Measurements from ENCODE around the gene SRL.
"Not testable (repeated sequence)": the region's sequence is repeated elsewhere in the genome, so short reads cannot be mapped to it uniquely, and the experiment has no call there.

The SRL gene

DNA sequence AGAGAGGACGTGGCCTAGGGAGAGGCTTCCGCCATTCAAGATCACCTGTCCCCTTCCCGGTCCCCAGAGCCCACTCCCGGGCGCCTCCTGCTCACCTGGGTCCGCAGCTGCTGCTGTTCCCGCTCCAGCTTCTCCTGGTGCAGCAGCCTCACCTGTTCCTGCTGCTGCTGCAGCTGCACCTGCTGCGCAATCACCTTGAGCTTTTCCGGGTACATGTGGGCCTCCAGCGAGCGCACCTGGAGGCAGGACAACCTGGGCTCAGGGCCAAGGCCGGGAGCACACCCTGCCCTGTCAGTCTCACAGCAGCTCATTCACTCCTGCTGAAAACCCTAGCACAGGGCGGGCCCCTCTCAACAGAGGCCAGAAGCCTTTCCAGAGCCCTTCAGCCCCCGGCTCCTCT lies 18.5 kb upstream of the SRL start:
- no peak for DNase-seq (ENCODE audit: low spot score)

DNA sequence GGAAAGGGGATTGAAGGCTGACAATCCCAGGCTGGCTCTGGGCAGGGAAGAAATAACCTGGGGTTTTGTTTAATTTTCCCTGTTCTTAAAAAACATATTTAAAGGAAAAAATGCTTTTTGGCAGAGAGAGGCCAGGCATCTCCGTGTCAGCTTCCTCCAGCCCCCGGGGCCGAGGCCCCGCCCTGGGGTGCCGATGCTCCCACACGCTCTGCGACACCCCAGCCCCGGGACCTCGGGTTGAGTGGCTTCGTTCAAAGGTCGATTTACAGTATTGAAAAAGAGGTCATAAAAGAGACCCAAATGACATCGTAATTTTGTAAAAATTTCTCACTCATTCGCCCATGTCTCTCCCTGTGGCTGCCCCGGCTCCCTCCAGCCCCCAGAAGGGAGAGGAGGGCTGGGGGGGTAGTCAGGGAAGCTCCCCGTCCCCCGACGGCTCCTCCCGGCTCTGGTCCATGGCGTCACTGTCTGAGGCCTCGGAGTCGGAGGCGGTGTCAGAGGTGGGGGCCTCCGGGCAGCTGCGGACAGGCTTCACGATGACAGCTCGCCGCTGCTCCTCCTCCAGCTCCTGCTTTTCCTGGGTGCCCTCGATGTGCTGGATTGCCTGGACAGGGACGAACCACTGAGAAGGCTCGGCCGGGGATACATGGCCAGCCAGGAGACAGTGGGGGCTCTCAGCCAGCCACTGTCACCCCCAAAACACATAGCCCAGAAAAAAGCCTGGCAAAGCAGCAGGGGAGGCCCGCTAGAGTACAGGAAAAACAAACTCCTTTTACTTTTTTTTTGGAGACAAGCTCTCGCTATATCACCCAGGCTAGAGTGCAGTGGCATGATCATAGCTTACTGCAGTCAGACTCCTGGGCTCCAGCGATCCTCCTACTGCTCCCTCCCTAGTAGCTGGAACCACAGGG lies 16.0 kb upstream of the SRL start:
- DNase-seq (ENCODE audit: low spot score): no peak

DNA sequence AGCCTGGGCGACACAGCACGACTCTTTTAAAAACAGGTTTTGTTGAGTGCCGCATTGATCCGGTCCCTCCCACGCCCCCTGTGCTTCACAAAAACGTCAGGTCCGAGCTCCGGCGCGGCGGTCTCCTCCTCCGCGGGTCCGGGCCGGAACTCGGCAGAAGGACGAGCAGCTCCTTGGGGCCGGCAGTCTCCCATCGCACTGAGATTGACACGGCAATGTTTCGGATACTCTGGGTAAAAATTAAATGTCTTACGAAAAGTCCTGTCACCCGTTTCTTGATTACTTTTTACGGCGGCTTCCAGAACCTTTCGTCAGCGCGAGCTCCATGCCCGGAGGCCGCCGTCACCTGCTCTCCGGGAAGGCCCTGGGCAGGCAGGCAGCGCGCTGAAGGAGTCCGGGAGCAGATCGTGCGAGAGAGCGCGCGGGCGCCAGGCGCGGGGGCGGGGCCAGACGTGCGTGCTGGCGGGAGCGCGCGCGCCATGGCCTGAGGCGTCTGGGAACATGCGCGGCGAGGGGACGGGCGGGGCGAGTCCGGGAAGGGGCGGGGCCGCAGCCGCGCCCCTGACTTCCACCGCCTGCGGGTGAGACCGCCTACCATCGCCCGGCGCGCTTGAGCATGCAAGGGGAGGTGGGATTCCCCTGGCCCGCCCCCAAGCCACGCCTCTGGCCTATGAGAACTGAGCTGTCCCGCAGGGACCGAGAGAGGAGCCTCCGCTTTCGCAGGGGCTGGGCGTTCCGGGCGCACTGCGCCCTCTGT lies 11.7 kb upstream of the SRL start:
- DNase-seq (ENCODE audit: low spot score): peak; percentile 99

DNA sequence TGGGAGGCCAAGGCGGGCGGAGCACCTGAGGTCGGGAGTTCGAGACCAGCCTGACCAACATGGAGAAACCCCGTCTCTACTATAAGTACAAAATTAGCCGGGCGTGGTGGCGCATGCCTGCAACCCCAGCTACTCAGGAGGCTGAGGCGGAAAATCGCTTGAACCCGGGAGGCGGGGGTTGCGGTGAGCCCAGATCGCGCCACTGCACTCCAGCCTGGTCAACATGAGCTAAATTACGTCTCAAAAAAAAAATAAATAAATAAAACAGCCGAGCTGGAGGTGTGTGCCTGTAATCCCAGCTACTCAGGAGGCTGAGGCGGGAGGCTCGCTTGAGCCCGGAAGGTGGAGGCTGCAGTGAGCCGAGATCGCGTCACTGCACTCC lies 11.1 kb upstream of the SRL start:
- not testable (repeated sequence) for DNase-seq (ENCODE audit: low spot score)

DNA sequence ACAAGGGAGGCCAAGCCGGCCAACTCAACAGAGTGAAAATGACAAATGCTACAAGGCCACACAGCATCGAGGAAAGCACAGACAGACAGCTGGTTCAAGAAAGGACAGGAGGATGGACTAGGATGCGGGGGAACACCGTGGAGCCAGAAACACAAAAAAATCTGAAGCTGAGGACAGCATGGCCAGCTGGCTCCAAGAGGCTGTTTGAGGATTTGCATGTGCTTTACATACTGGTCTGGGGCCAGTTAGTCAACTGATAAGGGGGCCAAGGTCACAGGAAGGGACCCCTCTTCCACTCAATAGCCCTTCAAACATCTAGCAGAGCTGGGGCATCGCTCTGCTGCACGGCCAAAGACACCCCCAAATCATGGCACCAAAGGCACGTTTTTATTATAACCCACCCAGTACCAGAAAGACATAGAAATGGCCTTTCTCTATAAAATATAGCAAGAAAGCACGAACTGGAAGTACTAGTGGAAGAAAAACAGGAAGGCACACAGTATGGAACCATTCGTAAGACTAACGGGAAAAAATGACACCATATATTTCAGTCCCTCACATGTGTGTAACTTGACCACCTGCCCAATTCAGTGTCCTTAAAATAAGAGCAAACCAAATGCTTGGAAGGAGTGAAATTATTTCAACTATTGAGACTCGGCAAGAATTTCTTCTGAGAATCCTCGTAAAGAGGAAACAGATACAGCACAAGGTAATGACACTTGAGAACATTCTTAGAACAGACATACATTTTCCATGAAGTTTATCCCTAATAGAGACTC lies 7.8 kb upstream of the SRL start:
- no peak for DNase-seq (ENCODE audit: low spot score)

DNA sequence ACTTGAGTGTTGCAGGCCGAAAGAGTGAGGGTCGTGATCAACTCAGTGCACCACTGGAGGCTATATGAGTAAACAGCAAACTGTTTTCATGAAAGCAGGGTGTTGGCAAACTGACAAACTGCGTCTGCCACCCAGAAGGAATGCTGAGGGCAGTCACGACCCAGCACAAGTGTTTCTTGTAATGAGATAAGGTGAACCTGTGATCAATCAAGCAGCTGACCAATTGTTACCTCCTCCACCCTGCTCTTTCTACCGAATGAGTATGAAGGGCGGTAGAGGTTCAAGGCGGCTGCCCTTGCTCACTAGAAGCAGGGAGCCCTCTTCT lies 5.5 kb upstream of the SRL start:
- DNase-seq (ENCODE audit: low spot score): no peak

DNA sequence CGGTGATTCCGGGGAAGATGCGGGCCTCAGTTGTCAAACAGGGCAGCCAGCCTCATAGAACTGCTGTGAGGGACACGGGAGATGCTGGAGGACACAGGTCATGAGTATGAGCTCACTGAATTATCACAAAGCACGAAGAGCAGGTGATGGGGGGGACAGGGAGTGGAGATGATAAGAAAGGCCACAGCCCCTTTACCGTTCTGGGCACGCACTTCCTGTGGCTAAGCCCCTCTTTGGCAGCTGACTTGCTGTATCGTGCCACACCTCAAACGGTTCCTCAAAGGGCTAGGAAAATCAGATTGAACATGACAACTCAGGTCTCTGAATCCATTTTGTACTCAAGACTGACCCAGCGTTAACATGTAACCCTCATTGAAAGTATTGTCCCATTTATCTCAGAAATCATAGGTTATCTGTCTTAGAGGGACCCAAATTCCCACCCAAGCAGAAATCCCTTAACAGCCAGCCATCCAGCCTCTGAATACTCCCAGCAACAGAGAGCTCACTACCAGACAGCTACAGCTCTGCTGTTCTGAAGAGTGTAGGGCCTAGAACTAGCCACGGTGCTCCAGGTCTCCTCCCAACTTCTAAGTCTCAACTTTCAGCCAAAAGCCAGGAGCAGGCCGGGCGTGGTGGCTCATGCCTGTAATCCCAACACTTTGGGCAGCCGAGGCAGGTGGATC lies 5.0 kb upstream of the SRL start:
- no peak for DNase-seq (ENCODE audit: low spot score)

DNA sequence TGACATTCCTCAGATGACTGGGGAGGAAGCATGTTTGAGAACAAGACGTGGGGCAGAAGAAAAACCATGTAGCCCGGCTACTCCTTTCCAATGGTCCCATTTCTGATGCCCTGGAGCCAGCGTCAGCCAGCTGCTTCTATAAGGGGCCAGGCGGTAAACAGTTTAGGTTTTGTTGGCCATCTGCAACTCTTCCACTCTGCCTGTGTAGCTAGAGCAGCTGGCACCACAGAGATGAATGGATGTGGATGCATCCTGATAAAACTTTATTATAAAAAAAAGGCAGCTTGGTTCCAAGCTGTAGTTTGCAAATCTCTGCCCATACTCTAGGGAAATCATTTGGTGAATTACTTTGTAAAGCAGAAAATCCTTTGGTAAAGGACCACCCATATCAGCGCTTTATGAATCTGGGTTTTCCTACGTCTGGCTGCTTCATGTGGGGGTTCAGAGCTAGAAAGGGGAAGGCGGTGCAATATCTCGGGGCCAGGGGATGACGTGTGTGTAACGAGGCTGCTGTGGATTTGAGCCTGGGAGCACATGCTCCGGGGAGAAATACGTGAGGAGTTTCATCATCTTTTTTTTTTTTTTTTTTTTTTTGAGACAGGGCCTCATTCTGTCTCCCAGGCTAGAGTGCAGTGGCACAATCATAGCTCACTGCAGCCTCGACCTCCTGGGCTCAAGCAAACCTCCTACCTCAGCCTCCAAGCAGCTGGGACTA lies 3.4 kb upstream of the SRL start:
- no peak for DNase-seq (ENCODE audit: low spot score)

DNA sequence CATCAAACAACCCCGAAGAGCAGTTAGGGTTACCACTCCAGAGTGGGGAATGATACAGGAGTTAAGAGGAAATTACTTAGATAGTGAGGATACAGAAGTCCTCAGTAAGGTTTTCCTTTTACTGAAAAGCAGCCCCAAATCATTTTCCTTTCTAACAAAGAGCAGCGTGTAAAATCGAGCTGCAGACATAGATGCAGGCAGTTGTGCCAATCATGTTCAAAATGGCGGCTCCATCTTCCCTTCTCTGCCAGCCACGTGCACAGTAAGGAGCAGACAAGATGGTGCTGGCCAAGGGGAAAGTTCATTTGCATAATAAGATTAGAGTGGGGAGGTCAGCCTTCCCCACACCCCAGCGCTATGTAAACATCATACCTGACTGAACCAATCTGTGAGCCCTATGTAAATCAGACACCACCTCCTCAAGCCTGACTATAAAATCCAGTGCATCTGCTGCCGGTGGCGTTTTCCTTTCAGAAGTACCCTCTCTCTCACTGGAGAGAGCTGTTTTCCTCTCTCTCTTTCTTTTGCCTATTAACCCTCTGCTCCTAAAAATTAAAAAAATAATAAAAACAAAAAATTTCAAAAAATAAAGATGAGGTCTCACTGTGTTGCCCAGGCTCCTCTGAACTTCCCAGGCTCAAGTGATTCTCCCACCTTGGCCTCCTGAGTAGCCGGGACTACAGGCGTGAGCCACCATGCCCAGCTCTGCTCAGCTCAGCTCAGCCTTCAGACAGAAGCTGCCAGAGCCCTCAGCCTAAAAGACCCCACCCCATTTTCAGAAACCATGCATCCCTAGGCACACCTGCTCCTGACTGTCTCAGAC lies 2.6 kb upstream of the SRL start:
- no peak for DNase-seq (ENCODE audit: low spot score)

DNA sequence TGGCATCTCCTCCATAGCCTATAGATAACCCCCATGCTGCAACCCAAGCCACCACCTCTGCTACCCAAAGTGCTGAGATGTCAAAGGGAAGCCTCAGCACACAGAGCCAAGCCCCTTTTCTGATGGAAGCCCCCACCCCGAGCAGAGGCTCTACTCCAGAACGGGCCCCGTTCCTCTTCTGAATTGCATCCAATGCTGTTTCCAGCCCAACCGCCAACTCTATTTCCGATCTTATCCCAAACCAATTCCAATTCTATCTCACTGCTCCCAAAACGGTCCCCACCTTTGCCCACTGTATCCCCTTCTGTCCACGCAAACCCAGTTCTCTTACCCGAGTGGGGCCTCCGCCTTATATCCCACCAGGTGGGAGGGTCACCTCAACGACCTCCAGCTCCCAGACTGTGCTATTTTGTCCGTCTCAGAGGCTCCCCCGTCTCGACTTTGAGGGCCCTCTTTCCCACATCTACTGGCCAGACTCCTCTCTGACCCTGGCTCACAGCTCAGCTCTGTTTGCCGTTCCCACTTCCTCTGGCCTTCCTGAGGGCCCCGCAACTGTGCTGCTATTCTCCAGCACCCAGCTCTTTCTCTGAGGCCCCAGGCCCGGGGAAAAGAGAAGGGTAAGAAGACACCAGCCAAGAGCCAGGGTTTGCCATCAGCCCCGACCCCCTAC lies 487 bp downstream of the SRL start:
- DNase-seq (ENCODE audit: low spot score): no peak

DNA sequence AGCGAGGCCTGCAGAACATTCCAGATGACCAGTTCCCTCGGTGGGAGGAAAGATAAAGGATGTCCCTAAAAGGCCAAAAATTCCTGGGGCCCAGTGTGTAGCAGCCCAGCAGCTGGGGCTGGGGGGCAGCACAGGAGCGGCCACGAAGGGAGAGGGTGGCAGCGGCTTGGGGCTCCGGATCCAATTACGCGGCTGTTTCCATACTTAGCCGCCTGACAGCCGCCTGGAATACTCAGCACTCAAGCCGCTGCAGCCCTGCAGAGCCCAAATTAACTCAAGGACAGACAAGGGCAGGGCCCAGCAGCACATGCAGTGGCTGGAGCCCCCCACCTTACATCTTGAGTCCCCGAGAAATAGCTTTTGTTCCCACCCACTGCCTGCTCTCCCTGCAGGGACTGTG lies 1.3 kb downstream of the SRL start:
- DNase-seq (ENCODE audit: low spot score): no peak

DNA sequence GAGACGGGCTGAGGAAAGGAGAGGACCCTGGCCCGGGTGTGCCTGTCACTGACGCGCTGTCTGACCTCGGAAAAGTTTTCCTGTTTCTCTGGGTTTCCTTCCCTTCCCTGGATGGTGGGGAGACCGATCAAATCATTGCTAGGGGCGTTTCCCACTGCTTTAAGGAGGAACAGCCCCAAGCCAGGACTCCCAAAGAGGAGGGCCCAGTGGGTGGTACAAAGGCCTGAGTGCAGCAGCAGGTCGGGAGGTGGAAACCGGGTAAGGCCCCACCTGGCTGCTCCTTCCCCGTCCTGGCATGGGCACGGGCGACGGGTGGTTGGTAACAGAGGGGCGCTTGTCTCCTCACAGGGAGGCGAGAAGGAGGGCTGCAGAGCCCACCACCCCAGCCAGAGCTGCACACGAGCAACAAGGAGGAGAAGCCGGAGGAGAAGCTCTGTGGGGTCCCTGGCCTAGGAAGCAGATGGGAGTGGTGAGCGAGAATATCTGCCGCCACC lies 2.2 kb downstream of the SRL start:
- no peak for DNase-seq (ENCODE audit: low spot score)

DNA sequence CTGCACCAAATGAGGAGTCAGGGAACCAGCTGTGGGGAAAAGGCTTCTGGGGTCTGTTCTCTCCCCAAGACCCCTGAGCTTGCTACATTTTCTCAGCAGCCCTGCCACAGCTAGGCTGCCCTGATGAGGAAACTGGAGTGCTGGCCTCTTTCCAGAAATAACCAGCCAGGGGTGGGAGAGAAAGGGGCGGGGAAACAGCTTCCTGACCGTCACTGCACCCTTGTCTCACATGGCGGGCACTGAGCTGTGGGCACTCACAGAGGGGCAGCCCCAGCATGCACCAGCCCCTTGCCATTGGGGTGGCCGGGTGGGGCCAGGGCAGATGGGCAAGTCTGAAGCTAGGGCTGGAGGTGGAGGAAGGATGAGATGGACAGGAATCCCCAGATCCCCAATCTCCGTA lies 2.9 kb downstream of the SRL start:
- DNase-seq (ENCODE audit: low spot score): no peak

DNA sequence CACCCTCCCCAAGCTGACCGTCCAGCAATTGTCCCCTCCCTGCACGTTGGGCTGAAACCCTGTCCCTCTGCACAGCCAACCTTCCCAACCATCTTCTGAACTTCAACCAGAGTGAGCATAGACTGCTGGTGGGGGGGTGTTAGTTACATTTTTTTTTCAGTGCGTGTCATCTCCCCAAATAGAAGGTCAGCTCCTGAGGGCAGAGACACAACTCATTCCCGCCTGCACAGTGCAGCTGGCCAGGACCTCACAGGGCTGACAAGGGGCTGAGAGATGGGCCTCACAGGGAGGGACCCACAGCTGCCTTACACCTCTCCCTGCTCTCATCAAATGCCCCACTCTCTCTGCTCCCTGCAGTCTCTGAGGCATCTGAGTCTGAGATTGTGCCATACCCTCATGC lies 8.4 kb downstream of the SRL start:
- no peak for DNase-seq (ENCODE audit: low spot score)

DNA sequence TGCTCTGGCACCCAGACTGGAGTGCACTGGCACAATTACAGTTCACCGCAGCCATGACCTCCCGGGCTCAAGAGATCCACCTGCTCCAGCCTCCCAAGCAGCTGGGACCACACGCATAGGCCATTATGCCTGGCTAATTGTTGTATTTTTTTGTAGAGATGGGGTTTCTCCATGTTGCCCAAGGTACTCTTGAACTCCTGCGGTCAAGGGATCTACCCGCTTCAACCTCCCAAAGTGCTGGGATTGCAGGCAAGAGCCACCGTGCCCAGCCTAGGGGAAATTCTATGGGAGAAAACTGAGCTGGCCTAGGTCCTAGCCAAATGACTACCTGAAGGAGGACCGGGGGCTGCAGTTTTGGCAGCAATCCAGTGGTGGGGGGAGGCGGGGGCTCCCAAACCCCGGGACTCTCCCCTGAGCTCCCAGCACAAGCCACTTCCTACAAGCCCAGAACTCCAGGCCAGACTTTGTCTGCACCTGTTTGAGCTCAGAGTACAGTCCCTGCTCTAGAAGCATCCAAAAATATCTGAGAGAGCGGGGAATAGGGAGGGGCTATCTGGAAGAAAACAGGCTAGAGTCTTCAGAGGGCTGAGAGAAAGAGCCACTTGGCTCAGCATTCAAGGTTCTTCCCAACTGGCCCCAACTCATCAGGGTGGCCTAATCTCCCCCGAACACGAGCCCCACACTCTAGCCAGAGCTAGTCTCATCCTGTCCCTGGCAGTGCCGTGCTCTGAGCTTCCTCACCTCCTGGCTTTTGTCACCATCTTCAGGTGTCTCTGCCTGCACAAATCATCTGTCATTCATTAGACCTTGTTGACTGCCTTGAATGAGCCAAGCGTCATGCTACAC lies 9.1 kb downstream of the SRL start:
- no peak for DNase-seq (ENCODE audit: low spot score)

DNA sequence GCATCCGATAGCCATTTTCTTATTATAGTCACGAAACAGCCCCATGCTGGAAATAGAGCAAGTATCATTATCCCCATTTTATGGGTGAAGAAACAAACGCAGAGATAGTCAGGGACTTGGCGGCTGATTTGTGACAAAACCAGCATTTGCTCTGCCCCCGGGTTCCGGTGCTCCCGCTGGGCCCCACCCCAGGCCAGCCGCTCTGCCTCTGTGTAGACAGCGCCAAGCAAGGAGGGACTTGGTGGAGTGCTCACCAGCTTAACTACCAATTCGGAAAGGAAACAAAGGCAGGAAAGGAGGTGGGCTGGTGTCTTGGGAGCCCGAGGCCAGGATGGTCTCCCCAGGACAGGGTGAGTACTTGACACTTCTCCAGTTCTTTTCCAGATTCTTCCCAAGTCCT lies 10.0 kb downstream of the SRL start:
- no peak for DNase-seq (ENCODE audit: low spot score)

DNA sequence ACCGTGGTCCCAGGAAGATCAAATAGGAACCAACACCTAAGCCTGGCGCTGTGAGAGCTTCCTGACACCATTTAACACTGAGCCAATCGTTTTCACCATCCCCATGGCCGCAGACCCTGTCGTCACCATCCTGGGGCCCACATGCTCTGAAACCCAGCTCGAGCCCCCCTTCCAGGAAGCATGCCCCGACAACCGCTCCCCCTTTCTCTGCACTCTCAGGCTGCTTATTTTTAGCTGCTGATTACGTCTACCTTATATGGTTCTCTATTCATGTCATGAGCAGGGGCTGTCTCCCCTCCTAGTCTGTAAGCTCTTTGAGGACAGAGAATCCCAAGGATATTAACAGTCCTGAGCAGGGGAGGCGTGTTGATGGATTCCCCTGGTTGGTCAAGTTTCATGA lies 10.5 kb downstream of the SRL start:
- no peak for DNase-seq (ENCODE audit: low spot score)

DNA sequence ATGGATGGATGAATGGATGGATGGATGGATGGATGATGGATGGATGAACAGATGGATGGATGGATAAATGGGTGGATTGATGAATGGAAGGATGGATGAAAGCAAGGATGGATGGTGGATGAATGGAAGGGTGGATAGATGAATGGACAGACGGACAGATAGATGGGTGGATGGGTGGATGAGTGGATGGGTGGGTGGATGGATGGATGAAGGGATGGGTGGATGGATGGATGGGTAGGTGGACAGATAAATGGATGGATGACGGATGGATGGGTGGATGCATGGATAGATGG lies 14.9 kb downstream of the SRL start:
- DNase-seq (ENCODE audit: low spot score): no peak

All from AG08395 (cell line).